IMR-90 (cell line): ENCODE results near the gene MPZL2. TPM values are rescaled to one million over a fixed set of nuclear protein-coding genes. Genes with fewer than 3 reads are reported as not detected.

ENCODE experiments used
- ATAC-seq: fragments of 200-7000 bp; cut with Tn5 transposase; 2 replicates; pipeline ENCODE4 v1.9.1; 2020; ENCODE audit warnings: low read depth, mild to moderate bottlenecking, moderate library complexity
- BruUV-seq: library from RNA; stranded (reverse); fragments of 400-500 nt; replicated peaks from 2 replicates; lab custom pipeline; 2021; lab: Mats Ljungman, UMichigan
- CTCF ChIA-PET: fragments of 300-600 bp; formaldehyde crosslinking; extraction: SDS; loops from one replicate; lab custom pipeline; 2021; ENCODE audit warnings: antibody characterized with exemption; lab: Yijun Ruan, JAX
- POLR2A ChIA-PET: fragments of 300-600 bp; sonication (Branson Sonifier 250); formaldehyde crosslinking; loops from one replicate; lab custom pipeline; 2022; ENCODE audit warnings: antibody characterized with exemption; ENCODE audit not compliant: unreplicated experiment; lab: Charles Lee
- DNase-seq: peaks from one replicate; pipeline ENCODE4 v3.0.0; 2013
- H2AFZ ChIP-seq: replicated peaks from 2 replicates; pipeline ENCODE3; 2013; ENCODE audit warnings: low read length, mild to moderate bottlenecking; ENCODE audit not compliant: poor library complexity
- H2AK5ac ChIP-seq: 2 replicates; pipeline ENCODE4 v1.6.1; 2013; ENCODE audit warnings: low read depth, low read length, inconsistent platforms
- H2AK9ac ChIP-seq: replicated peaks from 2 replicates; pipeline ENCODE3; 2013; ENCODE audit warnings: mild to moderate bottlenecking, low read depth, low read length, moderate library complexity; ENCODE audit not compliant: poor library complexity
- H2BK120ac ChIP-seq: 2 replicates; pipeline ENCODE4 v1.6.1; 2013; ENCODE audit warnings: low read depth, low read length, inconsistent platforms
- H2BK15ac ChIP-seq: 3 replicates; pipeline ENCODE4 v1.6.1; 2013; ENCODE audit warnings: low read depth, low read length, inconsistent platforms
- H2BK20ac ChIP-seq: 2 replicates; pipeline ENCODE4 v1.6.1; 2013; ENCODE audit warnings: low read depth, mild to moderate bottlenecking, inconsistent platforms, low read length, moderate library complexity
- H2BK5ac ChIP-seq: 2 replicates; pipeline ENCODE4 v1.6.1; 2013; ENCODE audit warnings: mild to moderate bottlenecking, low read depth, low read length, inconsistent platforms; ENCODE audit not compliant: poor library complexity, severe bottlenecking
- H3K14ac ChIP-seq: replicated peaks from 2 replicates; pipeline ENCODE4 v1.6.1; 2013; ENCODE audit warnings: low read depth, low read length, inconsistent platforms
- H3K18ac ChIP-seq: 2 replicates; pipeline ENCODE4 v1.6.1; 2013; ENCODE audit warnings: low read depth, low read length, control low read depth
- H3K23ac ChIP-seq: 2 replicates; pipeline ENCODE4 v1.6.1; 2013; ENCODE audit warnings: low read depth, low read length, inconsistent platforms
- H3K27ac ChIP-seq: 2 replicates; pipeline ENCODE4 v1.5.1; 2013; ENCODE audit warnings: mild to moderate bottlenecking, control low read depth, low read length; ENCODE audit not compliant: insufficient read depth
- H3K27me3 ChIP-seq: 2 replicates; pipeline ENCODE4 v1.6.1; 2013; ENCODE audit warnings: low read length; ENCODE audit not compliant: control insufficient read depth, insufficient read depth
- H3K36me3 ChIP-seq: 2 replicates; pipeline ENCODE4 v1.6.1; 2013; ENCODE audit warnings: low read length, mixed read lengths; ENCODE audit not compliant: control insufficient read depth, insufficient read depth
- H3K4ac ChIP-seq: 2 replicates; pipeline ENCODE4 v1.6.1; 2013; ENCODE audit warnings: low read depth, low read length, inconsistent platforms
- H3K4me1 ChIP-seq: 2 replicates; pipeline ENCODE4 v1.6.1; 2013; ENCODE audit warnings: low read length, mixed read lengths; ENCODE audit not compliant: control insufficient read depth, insufficient read depth
- H3K4me2 ChIP-seq: 2 replicates; pipeline ENCODE4 v1.6.1; 2013; ENCODE audit warnings: low read depth, mild to moderate bottlenecking, control low read depth, low read length, moderate library complexity
- H3K4me3 ChIP-seq: 2 replicates; pipeline ENCODE4 v1.5.1; 2013; ENCODE audit warnings: low read depth, mild to moderate bottlenecking, control low read depth, low read length, moderate library complexity; ENCODE audit not compliant: insufficient read depth
- H3K56ac ChIP-seq: 2 replicates; pipeline ENCODE4 v1.6.1; 2013; ENCODE audit warnings: low read length, inconsistent platforms; ENCODE audit not compliant: insufficient read depth; ENCODE audit errors: extremely low read depth
- H3K79me1 ChIP-seq, 2 experiments: 2 replicates each; pipeline ENCODE4 v1.6.1; 2013; ENCODE audit warnings: low read length in 2 of 2, inconsistent platforms in 1 of 2, low read depth in 1 of 2
- H3K9ac ChIP-seq: 2 replicates; pipeline ENCODE4 v1.6.1; 2013; ENCODE audit warnings: low read depth, low read length, control low read depth
- H3K9me1 ChIP-seq: 2 replicates; pipeline ENCODE4 v1.6.1; 2013; ENCODE audit warnings: low read length, inconsistent platforms; ENCODE audit not compliant: insufficient read depth
- H3K9me3 ChIP-seq: 2 replicates; pipeline ENCODE4 v1.6.1; 2013; ENCODE audit warnings: low read length; ENCODE audit not compliant: control insufficient read depth, insufficient read depth
- H4K20me1 ChIP-seq: 2 replicates; pipeline ENCODE4 v1.6.1; 2013; ENCODE audit warnings: low read length, inconsistent platforms; ENCODE audit not compliant: insufficient read depth
- H4K5ac ChIP-seq: 2 replicates; pipeline ENCODE4 v1.6.1; 2013; ENCODE audit warnings: mild to moderate bottlenecking, low read depth, low read length, control low read depth
- H4K8ac ChIP-seq, 2 experiments: 2 replicates each; pipeline ENCODE4 v1.6.1; 2013; ENCODE audit warnings: low read depth in 2 of 2, low read length in 2 of 2, control low read depth in 1 of 2, inconsistent platforms in 1 of 2
- H4K91ac ChIP-seq: 2 replicates; pipeline ENCODE4 v1.6.1; 2013; ENCODE audit warnings: low read depth, low read length, inconsistent platforms; ENCODE audit not compliant: insufficient read depth
- CEBPB ChIP-seq: IDR thresholded peaks from 2 replicates; pipeline ENCODE4 v1.6.1; 2012; ENCODE audit warnings: low read depth, low read length, improper control_type of control experiment
- FOS ChIP-seq: fragments of 150-350 bp; IDR thresholded peaks from 2 replicates; pipeline ENCODE4 v1.6.1; 2016; ENCODE audit warnings: low read depth, low read length
- MAFK ChIP-seq: IDR thresholded peaks from 2 replicates; pipeline ENCODE4 v1.6.1; 2012; ENCODE audit warnings: low read depth, low read length, improper control_type of control experiment
- MAZ ChIP-seq: IDR thresholded peaks from 2 replicates; pipeline ENCODE4 v1.6.1; 2012; ENCODE audit warnings: low read depth, mild to moderate bottlenecking, low read length, improper control_type of control experiment, moderate library complexity, borderline replicate concordance
- MXI1 ChIP-seq: IDR thresholded peaks from 2 replicates; pipeline ENCODE4 v1.6.1; 2012; ENCODE audit warnings: low read depth, mild to moderate bottlenecking, low read length, moderate library complexity, borderline replicate concordance
- POLR2A ChIP-seq: IDR thresholded peaks from 2 replicates; pipeline ENCODE4 v1.6.1; 2012; ENCODE audit warnings: mild to moderate bottlenecking, low read depth, low read length
- RFX5 ChIP-seq: IDR thresholded peaks from 2 replicates; pipeline ENCODE4 v1.8.0; 2012; ENCODE audit warnings: low read depth, mild to moderate bottlenecking, low read length, moderate library complexity
- SMC3 ChIP-seq: fragments of 150-350 bp; IDR thresholded peaks from 2 replicates; pipeline ENCODE4 v1.6.1; 2016; ENCODE audit warnings: low read depth, mild to moderate bottlenecking, antibody characterized with exemption, low read length, moderate library complexity
- WGBS, 2 experiments: methylation state at CpG; one replicate each; pipeline versions ENCODE4 v1.1.5 to v1.1.7; 2013; ENCODE audit warnings: missing lambda C conversion rate in 2 of 2; ENCODE audit not compliant: insufficient read length in 1 of 2; ENCODE audit errors: extremely low coverage in 2 of 2; 5-methylcytosine and 5-hydroxymethylcytosine counted together
- dilution Hi-C: fragments of 300-500 bp; cut with HindIII; formaldehyde crosslinking; loops from one replicate; pipeline ENCODE4 v1.14.3; 2018; ENCODE audit warnings: low sequenced_read_pairs; ENCODE audit not compliant: unreplicated experiment
- in situ Hi-C: fragments of 300-500 bp; cut with MboI; formaldehyde crosslinking; loops from 3 replicates; pipeline ENCODE4 v1.14.3; 2019; ENCODE audit warnings: low sequenced_read_pairs, inconsistent platforms, mixed read lengths
- intact Hi-C: fragments of 100-400 bp; cut with micrococcal nuclease; formaldehyde crosslinking; loops from 2 replicates; pipeline ENCODE4 v1.10.0; 2022
- polyA plus RNA-seq, 3 experiments: library from polyadenylated mRNA; depleted of rRNA; stranded (reverse); fragments of >200 nt; gene quantifications; 2 replicates each; pipeline ENCODE4 v1.2.3, GENCODE V29; 2012; ENCODE audit warnings: low replicate concordance in 1 of 3
- total RNA-seq: library from RNA; depleted of rRNA; stranded (reverse); fragments of >200 nt; gene quantifications from 2 replicates; pipeline ENCODE4 v1.2.3, GENCODE V29; 2012
- TF ChIP-seq, protein P1 (sequence below): conservative IDR thresholded peaks from 2 replicates; pipeline ENCODE4 v1.5.1; 2012; ENCODE audit warnings: mild to moderate bottlenecking, low read depth, low read length, improper control_type of control experiment
- TF ChIP-seq, protein P2 (sequence below): fragments of 150-350 bp; IDR thresholded peaks from 2 replicates; pipeline ENCODE4 v1.6.1; 2016; ENCODE audit warnings: low read depth, mild to moderate bottlenecking, low read length, moderate library complexity, borderline replicate concordance

Gene MPZL2
- total and polyA plus RNA-seq, 2 of the 4 experiments (the other 2 are of a cell fraction), result not detected

DNA sequence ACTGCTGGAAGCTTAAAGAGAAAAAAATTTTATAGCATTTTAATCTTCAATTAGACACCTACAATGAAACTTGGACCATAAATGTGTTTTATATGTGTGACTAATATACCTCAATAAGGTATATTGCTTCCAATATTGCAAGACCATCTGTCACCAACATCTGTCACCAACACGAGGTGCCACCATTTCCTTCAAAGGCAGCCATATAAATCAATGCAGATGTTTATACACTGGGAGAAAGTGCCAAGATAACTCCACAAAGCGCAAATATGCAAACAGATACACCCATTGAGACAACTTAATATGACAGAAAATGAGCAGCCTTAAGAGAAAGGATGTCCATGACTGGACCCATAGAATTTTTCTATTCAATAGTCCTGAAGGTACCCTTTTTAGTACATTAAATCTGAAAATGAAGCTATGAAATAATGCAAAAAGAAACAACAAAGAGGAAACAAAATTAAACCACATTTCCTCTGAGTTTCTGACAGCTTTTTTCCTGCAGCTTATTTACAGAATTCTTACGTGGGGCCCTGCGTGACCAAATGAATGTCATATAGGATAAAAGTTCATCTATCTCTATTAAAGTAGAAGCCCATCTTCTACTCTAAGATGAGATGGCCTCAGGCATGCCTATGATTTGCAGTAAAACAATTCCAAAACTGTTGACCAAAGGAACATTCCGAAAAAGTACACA, 24.4 kb downstream of the MPZL2 start:
- dilution Hi-C loops, result no loop called here
- Histone ChIP-seq H2BK20ac (no peak overlapping the region), H3K79me1 (no peaks in the 10 kb centered on the region), H2BK15ac (no peak overlapping the region), H4K8ac (no peak overlapping the region), H3K4me1 (no peaks in the 10 kb centered on the region), H2BK120ac (no peak overlapping the region), H3K9me3 (no peaks in the 10 kb centered on the region), H2AK5ac (no peak overlapping the region), H2AFZ (no peak overlapping the region), H4K91ac (no peak overlapping the region), H3K56ac (no peak overlapping the region), H3K36me3 (no peaks in the 10 kb centered on the region), H2BK5ac (no peak overlapping the region), H3K4ac (no peak overlapping the region), H3K27ac (no peak overlapping the region), H3K18ac (no peak overlapping the region), H3K9ac (no peak overlapping the region), H3K4me3 (no peak overlapping the region), H3K23ac (no peak overlapping the region), H3K14ac (no peak overlapping the region), H3K27me3 (peaks cover 1% of the 10 kb centered on the region; the same call in 1 of the 2 replicates), H3K9me1 (no peaks in the 10 kb centered on the region), H2AK9ac (no peak overlapping the region), H3K4me2 (no peak overlapping the region), H4K5ac (no peak overlapping the region), H4K20me1 (no peaks in the 10 kb centered on the region)
- no CpG with 5 or more reads among the region's 5 CpGs for WGBS, 2 experiments
- DNase-seq (no peak), ATAC-seq (no peak)
- no peak for TF ChIP-seq SMC3
- TF ChIP-seq, protein P1, sequence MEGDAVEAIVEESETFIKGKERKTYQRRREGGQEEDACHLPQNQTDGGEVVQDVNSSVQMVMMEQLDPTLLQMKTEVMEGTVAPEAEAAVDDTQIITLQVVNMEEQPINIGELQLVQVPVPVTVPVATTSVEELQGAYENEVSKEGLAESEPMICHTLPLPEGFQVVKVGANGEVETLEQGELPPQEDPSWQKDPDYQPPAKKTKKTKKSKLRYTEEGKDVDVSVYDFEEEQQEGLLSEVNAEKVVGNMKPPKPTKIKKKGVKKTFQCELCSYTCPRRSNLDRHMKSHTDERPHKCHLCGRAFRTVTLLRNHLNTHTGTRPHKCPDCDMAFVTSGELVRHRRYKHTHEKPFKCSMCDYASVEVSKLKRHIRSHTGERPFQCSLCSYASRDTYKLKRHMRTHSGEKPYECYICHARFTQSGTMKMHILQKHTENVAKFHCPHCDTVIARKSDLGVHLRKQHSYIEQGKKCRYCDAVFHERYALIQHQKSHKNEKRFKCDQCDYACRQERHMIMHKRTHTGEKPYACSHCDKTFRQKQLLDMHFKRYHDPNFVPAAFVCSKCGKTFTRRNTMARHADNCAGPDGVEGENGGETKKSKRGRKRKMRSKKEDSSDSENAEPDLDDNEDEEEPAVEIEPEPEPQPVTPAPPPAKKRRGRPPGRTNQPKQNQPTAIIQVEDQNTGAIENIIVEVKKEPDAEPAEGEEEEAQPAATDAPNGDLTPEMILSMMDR, result no peak
- no peak for TF ChIP-seq MAZ
- TF ChIP-seq MXI1, result no peak
- TF ChIP-seq POLR2A, result no peak
- no peak for TF ChIP-seq RFX5
- TF ChIP-seq, protein P2, sequence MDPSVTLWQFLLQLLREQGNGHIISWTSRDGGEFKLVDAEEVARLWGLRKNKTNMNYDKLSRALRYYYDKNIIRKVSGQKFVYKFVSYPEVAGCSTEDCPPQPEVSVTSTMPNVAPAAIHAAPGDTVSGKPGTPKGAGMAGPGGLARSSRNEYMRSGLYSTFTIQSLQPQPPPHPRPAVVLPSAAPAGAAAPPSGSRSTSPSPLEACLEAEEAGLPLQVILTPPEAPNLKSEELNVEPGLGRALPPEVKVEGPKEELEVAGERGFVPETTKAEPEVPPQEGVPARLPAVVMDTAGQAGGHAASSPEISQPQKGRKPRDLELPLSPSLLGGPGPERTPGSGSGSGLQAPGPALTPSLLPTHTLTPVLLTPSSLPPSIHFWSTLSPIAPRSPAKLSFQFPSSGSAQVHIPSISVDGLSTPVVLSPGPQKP, result no peak
- TF ChIP-seq FOS, result no peak
- no peak for TF ChIP-seq CEBPB
- no peak for TF ChIP-seq MAFK
- POLR2A ChIA-PET, result no interaction called here
- intact Hi-C loops, result no loop called here
- CTCF ChIA-PET, result no interaction called here
- no TSS peak for BruUV-seq
- in situ Hi-C loops, result no loop called here
